ENCODE results near the gene LIG3.
"Not testable (repeated sequence)": the region's sequence is repeated elsewhere in the genome, so short reads cannot be mapped to it uniquely, and the experiment has no call there.

Gene LIG3

GRCh38 chr17:35045458-35045979 lies 65.2 kb downstream of the LIG3 start:
- DNase-seq: not testable (repeated sequence)

GRCh38 chr17:35046245-35046644 lies 65.9 kb downstream of the LIG3 start:
- no peak for DNase-seq

DNA sequence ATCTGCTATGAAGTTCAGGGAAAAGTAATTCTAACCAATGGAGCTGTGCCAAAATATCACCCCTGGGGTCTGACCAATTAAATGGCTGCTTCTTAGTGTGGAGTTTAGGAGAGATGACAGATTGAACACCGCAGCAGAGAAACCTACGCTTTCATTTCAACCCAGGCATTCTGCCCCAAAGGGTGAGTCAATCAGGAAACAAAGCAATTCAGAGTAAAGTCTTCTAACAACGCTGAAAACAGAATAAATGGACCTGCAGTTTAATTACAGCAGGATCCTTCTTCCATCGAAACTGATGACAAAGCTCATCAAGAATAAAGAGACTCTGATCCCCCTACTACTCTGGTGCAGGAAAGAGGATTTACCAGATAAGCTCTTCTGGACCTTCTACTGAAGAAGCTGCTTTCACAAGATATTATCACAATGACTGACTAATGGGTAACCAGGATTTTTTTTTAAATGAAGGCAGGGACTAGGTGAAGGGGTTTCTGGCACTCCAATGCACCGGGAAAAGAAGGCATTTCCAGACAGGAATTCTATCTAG lies 66.5 kb downstream of the LIG3 start:
- DNase-seq: no peak

DNA sequence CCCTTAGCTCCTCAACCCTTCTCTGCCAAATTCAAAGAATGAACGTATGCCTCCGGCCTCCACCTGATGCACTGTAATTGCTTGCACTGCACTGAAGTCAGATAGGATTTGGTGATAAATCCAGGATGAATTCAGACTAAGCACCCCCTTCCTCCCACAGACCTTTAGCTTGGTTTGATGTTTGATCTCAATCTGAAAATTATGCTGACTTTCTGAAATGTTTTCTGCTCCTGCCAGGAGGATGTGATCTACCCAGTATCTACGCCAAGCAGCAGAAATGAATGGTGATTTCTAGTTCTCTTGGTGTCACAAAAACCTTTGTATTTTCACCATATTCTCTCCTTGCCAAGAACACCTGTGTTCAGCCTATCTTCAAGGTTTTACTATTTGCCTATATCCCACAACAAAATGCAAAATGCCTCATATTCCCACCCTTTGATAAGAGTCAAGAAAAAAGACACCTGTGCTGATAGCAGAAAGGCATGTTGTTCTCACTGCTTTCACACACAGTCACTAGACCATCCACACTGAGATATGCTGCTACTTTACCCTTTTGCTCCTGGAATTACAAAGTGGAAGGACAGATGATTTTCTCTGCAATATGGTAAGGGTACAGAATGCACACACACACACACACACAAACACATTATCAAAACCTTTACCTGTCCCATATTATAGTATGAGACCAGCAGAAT lies 68.5 kb downstream of the LIG3 start:
- no peak for DNase-seq

GRCh38 chr17:35050170-35050569 lies 69.9 kb downstream of the LIG3 start:
- no peak for DNase-seq

DNA sequence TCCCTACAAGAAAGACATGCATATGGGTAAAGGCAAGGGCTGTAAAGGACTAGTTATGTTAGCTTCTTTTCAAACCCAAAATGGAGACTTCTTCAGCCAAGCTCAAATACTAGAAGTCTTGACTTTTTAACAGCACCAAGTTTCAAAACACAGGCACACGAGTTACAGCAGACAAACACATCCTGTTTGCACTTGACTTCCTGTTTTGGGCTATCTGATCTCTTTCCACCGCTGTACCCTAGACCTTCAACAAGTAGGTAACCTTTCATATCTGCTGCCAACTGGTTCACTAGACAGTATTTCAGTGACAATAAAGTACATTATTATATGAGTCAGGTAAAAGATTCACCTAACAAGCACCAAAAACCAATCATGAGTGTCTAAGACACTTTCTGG lies 70.9 kb downstream of the LIG3 start:
- no peak for DNase-seq

DNA sequence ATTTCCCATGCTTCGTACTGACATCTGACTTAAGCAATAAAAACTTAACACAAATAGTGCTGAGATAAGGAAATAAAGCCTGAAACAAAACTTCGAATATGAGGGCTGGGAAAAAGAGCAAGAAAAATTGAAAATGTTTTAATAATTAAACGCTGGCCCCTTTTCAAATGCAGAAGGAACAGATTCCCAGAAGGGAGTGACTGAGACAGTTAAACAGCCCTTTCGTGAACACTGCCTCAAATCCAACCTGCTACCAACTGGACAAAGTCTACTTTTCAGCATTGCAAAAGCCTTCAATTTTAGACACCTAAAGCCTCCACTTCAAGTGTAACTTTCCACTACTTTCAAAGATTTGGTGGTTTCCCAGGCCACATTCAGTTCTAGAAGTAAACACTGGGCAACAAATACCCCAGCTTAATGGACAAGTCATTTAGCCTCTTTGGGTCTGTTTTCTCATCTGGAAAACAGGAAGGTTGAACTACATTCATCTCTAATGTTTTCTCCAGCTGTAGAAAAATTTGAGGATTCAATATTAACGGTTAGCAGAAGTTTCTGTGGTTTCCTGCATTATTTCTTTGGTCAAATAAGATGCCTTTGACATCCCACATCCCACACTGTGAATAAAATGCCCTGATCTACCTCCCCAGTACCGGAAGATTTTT lies 71.4 kb downstream of the LIG3 start:
- no peak for DNase-seq

DNA sequence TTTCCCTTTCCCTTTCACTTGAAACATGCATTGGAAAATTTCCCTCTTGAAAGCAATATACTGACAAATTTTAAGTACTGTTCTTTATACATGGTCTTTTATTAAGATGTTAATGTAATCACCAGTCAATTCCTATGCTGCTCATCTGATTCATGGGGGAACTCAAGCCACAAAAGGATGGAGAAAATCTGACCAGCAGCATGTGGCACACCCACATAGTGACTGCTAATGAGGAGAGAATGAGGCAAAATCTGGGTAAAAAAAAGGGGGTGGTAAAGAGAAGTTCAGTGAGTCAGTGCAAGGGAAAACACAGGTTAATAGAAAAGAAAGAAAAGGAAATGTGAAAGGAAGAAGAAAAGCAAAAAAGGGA lies 71.9 kb downstream of the LIG3 start:
- no peak for DNase-seq

GRCh38 chr17:35052780-35053179 lies 72.5 kb downstream of the LIG3 start:
- no peak for DNase-seq

- DNase-seq: no peak
Measured at GRCh38 chr17:35053204-35053603, 72.9 kb downstream of the LIG3 start.

- no peak for DNase-seq
Measured at GRCh38 chr17:35056013-35056412, 75.7 kb downstream of the LIG3 start.

DNA sequence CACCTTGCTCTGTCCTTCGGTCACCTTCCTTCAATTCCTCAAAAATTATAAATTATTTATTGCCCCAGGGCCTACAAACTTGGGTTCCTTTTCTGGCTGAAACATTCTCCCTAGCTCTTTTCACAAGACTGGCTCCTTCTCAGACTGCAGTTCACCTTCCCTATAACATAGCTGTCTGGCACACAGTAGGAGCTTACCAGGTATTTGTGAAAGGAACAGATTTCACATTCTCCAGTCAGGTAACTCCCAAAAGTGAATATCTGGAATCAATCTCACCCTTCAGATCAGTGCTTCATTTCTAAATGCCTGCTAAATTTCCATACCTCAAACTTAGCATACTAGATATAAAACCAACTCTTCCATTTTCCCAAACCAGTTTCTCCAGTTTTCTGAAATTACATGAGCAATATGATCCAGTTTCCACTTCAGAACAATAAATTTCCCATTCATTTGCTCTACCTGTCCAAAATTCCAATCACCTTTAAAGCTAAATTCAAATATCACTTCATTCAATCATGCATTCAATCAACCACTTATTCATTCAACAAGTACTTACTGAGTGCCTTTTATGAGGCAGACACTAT lies 77.1 kb downstream of the LIG3 start:
- no peak for DNase-seq

Data from NCI-H2107 (cell line).